Right atrium auricular region (tissue), 2 donors: ENCODE measurements around the gene RASSF4. TPM values are rescaled to one million over a fixed set of nuclear protein-coding genes. Genes with fewer than 3 reads are reported as not detected.
"Not testable (repeated sequence)": the region's sequence is repeated elsewhere in the genome, so short reads cannot be mapped to it uniquely, and the experiment has no call there.

Experiments used
- DNase-seq: peaks from one replicate; pipeline ENCODE4 v3.0.0-alpha.2; 2019; ENCODE audit warnings: low spot score
- H3K27ac ChIP-seq, 2 donors: fragments of 200-600 bp; sonication (generic); 1 replicate in 1 of 2; 2 replicates in 1 of 2; pipeline ENCODE4 v1.5.1; 2016 to 2019
- H3K27me3 ChIP-seq, 2 donors: fragments of 200-600 bp; sonication (generic); one replicate each; pipeline versions ENCODE4 v1.5.1 to v1.6.0; 2017 to 2019
- H3K36me3 ChIP-seq: fragments of 200-600 bp; sonication (generic); one replicate; pipeline ENCODE4 v1.5.1; 2016
- H3K4me1 ChIP-seq, 2 donors: fragments of 200-600 bp; sonication (generic); one replicate each; pipeline versions ENCODE4 v1.5.1 to v1.6.0; 2017 to 2019
- H3K4me3 ChIP-seq, 2 donors: fragments of 200-600 bp; sonication (generic); 1 replicate in 1 of 2; 2 replicates in 1 of 2; pipeline ENCODE4 v1.5.1; 2017 to 2019; ENCODE audit warnings: mild to moderate bottlenecking in 1 of 2, moderate library complexity in 1 of 2
- H3K9me3 ChIP-seq, 2 donors: fragments of 200-600 bp; sonication (generic); one replicate each; pipeline ENCODE4 v1.5.1; 2019
- CTCF ChIP-seq, 2 donors: fragments of 200-600 bp; sonication (generic); IDR thresholded peaks; one replicate each; pipeline ENCODE4 v1.5.1; 2019; ENCODE audit warnings: antibody characterized with exemption in 2 of 2
- total RNA-seq, 2 donors: library from RNA; depleted of rRNA; stranded (reverse); fragments of >200 nt; gene quantifications; one replicate each; pipeline ENCODE4 v1.1.0, GENCODE V29; 2016

The RASSF4 gene
- total RNA-seq, 2 donors from 2014 or later = 43.3 to 43.4 TPM

- peaks cover 12% of the 10 kb centered on the region for H3K36me3 ChIP-seq
- H3K4me1 ChIP-seq = peaks cover 0 to 11% of the 10 kb centered on the region in 2 donors
- peak; percentile 80 to 82 for TF ChIP-seq CTCF (IDR thresholded peaks at IDR 0.05)
- no peak for DNase-seq
- no peaks in the 10 kb centered on the region for H3K9me3 ChIP-seq
- no peaks in the 10 kb centered on the region for H3K27me3 ChIP-seq
- H3K27ac ChIP-seq = no peak overlapping the region
- H3K4me3 ChIP-seq = peak overlapping the region in 1 of 2 donors; percentile 17
Measured at GRCh38 chr10:45008524-45009161, 49.0 kb downstream of the RASSF4 start.

GRCh38 chr10:45014557-45014956 lies 55.0 kb downstream of the RASSF4 start:
- DNase-seq, H3K27ac ChIP-seq, H3K9me3 ChIP-seq, H3K36me3 ChIP-seq, H3K27me3 ChIP-seq, H3K4me3 ChIP-seq, H3K4me1 ChIP-seq: not testable (repeated sequence)

- DNase-seq = no peak
- TF ChIP-seq CTCF (IDR thresholded peaks at IDR 0.05) = no peak
- Histone ChIP-seq H3K4me3 (no peak overlapping the region), H3K27me3 (no peaks in the 10 kb centered on the region), H3K9me3 (no peaks in the 10 kb centered on the region), H3K36me3 (no peaks in the 10 kb centered on the region), H3K4me1 (no peaks in the 10 kb centered on the region), H3K27ac (no peak overlapping the region)
Measured at GRCh38 chr10:45015590-45015989, 56.0 kb downstream of the RASSF4 start.

GRCh38 chr10:45023426-45023825 lies 63.8 kb downstream of the RASSF4 start:
- no peak overlapping the region for H3K27ac ChIP-seq
- H3K9me3 ChIP-seq = peaks cover 0 to 18% of the 10 kb centered on the region in 2 donors
- H3K4me3 ChIP-seq = no peak overlapping the region
- no peaks in the 10 kb centered on the region for H3K27me3 ChIP-seq
- H3K4me1 ChIP-seq = no peaks in the 10 kb centered on the region
- H3K36me3 ChIP-seq = no peaks in the 10 kb centered on the region
- DNase-seq = no peak
- TF ChIP-seq CTCF (IDR thresholded peaks at IDR 0.05) = no peak

GRCh38 chr10:45034301-45034700 lies 74.7 kb downstream of the RASSF4 start:
- DNase-seq = no peak
- TF ChIP-seq CTCF (IDR thresholded peaks at IDR 0.05) = no peak
- H3K36me3 ChIP-seq = no peaks in the 10 kb centered on the region
- H3K4me1 ChIP-seq = no peaks in the 10 kb centered on the region
- no peak overlapping the region for H3K27ac ChIP-seq
- peaks cover 0 to 16% of the 10 kb centered on the region in 2 donors for H3K9me3 ChIP-seq
- H3K4me3 ChIP-seq = no peak overlapping the region
- H3K27me3 ChIP-seq = no peaks in the 10 kb centered on the region

GRCh38 chr10:45035673-45036072 lies 76.1 kb downstream of the RASSF4 start:
- H3K4me1 ChIP-seq = no peaks in the 10 kb centered on the region
- no peaks in the 10 kb centered on the region for H3K27me3 ChIP-seq
- TF ChIP-seq CTCF (IDR thresholded peaks at IDR 0.05) = no peak
- H3K36me3 ChIP-seq = no peaks in the 10 kb centered on the region
- no peak for DNase-seq
- no peak overlapping the region for H3K27ac ChIP-seq
- peaks cover 0 to 5% of the 10 kb centered on the region in 2 donors for H3K9me3 ChIP-seq
- no peak overlapping the region for H3K4me3 ChIP-seq
